Activated T-cell treated with anti-CD3 and anti-CD28 coated beads, Interleukin-2, amount 50 U/mL, for 48 hours (primary cell): Measurements from ENCODE around the gene TOR1B.

ENCODE experiments used
- DNase-seq, 2 experiments: peaks; one replicate each; pipeline ENCODE4 v3.0.0-alpha.2; 2020

TOR1B gene

DNA sequence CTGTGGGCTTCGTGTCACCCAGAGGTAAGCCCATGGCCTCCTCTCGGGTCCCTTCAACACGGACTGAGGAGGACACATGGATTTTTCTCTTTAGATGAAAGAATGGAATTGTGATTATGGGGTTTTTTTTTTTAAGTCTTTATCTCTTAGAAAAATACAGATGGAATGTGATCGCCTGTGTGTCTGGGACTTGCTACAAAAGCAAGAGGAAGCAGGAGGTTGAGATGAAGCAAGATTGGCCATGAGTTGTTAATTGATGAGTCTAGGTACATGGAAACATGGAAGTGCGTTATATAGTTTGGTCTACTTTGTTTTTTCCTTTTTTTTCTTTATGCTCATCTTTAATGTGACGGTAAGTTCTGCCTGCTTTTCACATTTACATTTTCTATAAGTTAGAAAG lies 46.9 kb downstream of the TOR1B start:
- no peak for DNase-seq

GRCh38 chr9:129850821-129851550 lies 48.0 kb downstream of the TOR1B start:
- DNase-seq = no peak

DNA sequence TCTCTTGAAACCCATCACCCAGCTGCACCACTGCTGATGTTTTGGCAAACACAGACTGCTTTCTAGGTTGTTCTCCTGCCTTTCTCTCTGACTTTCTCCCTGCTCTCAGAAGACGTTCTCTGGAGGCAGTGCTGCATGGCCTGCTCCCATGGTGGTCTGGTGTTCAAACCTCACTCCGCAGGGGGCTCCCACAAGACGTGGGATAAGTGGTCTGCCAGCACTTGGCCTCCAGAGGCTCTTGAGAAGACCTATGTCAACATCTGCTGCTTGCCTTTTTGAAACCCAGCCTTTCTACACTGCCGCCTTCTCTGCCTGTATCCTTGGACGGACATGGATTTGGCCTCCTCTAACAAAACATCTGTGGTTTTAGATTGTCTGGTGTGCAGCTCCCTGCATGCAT lies 48.8 kb downstream of the TOR1B start:
- no peak for DNase-seq

- DNase-seq = no peak
Measured at GRCh38 chr9:129852579-129852978, 49.6 kb downstream of the TOR1B start.

DNA sequence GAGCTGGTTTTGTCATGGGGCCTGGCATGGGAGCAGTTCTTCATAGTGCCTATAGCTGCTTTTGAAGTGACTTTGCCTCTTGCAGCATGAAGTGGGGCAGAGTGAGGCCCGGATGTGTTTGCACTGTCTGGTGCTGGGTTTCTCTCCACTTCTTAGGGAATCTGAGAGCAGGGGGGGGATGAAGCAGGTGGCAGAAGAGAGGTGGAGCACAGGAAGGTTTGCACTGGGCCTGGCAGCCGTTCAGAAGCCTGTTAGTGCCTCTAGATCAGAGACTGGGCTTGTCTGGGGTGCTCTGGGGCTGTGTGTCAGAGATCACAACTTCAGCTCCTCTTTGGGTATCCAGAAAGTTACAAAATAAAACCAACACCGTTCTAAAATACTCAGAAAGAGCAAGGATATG lies 50.6 kb downstream of the TOR1B start:
- DNase-seq = no peak

- DNase-seq = no peak
Measured at GRCh38 chr9:129854588-129855110, 51.7 kb downstream of the TOR1B start.

DNA sequence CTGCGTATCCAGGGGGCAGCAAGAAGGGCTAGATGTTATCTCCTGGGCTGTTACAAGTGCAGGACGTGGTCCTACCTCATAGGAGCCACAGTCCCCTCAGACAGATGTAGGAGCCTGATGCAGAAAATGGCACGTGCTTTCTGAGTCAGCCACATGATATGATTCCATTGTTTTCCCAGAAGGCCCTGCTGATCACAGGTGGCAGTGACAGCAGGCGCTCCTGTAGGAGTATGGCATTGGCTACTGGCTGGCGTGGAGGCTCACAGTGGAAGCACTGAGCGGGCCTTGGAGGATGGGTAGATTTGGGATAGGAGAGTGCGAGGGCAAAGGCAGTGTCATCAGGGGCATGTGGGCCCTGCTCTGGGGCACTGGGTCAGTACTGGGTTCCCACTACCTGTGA lies 54.2 kb downstream of the TOR1B start:
- DNase-seq = no peak

DNA sequence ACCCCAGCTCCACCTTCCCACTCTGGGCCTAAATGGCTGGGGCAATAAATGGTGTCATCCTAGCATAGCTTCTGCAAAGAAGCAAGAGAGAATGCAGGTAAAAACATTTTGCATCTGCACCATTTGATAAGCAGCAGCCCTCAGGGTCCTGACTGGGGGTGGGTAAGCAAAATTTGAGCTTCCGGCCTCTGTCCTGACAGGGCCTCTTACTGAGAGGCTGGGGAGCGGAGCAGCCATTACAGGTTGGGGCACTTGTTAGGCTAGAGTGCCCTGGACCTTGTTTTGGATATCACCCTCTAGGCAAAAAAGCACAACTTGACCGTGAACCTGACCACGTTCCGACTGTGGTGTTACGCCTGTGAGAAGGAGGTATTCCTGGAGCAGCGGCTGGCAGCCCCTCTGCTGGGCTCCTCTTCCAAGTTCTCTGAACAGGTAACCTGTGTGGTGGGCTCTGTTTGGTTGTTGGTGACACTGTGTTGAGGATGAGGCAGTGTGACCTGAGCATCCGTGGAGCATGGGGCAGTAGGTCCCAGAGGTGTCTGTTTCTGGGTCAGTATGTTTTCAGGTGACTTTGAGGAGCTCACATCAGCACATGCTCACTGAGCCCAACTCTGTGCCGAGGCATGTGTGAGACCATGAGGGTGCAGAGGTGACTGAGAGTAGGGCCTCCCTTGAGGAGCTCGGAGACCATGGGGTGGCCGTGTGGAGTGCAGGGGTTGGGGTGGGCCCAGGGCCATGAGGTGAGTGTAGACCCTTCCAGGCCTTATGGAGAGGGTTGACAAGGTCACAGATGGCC lies 55.4 kb downstream of the TOR1B start:
- no peak for DNase-seq
